Cardiac muscle cell (in vitro differentiated cells and primary cell): ENCODE measurements around the gene DPY19L1. TPM values are rescaled to one million over a fixed set of nuclear protein-coding genes. Genes with fewer than 3 reads are reported as not detected.
"Not testable (repeated sequence)": the region's sequence is repeated elsewhere in the genome, so short reads cannot be mapped to it uniquely, and the experiment has no call there.

ENCODE experiments used
- DNase-seq, 2 donors: peaks; one replicate each; pipeline versions ENCODE4 v3.0.0 to v3.0.0-alpha.2; 2010 to 2017; ENCODE audit warnings: low read depth in 1 of 2, low spot score in 1 of 2
- H3K27ac ChIP-seq: fragments of 200-600 bp; sonication (generic); 2 replicates; pipeline ENCODE4 v1.5.1; 2016
- H3K27me3 ChIP-seq: fragments of 200-600 bp; sonication (generic); 2 replicates; pipeline ENCODE4 v1.6.0; 2016; ENCODE audit warnings: control low read depth
- H3K36me3 ChIP-seq: fragments of 200-600 bp; sonication (generic); 2 replicates; pipeline ENCODE4 v1.5.1; 2016; ENCODE audit warnings: control low read depth
- H3K4me1 ChIP-seq: fragments of 200-600 bp; sonication (generic); 2 replicates; pipeline ENCODE4 v1.8.1; 2017; ENCODE audit warnings: low read depth, mild to moderate bottlenecking, mixed run types
- H3K4me3 ChIP-seq: fragments of 200-600 bp; sonication (generic); 2 replicates; pipeline ENCODE4 v1.5.1; 2016; ENCODE audit warnings: mild to moderate bottlenecking
- H3K9me3 ChIP-seq: fragments of 200-600 bp; sonication (generic); 2 replicates; pipeline ENCODE4 v1.5.1; 2017; ENCODE audit warnings: low read depth, mild to moderate bottlenecking, control low read depth
- polyA plus RNA-seq: library from polyadenylated mRNA; unstranded; fragments of >200 nt; fragmentation: Nextera tagmentation; extraction: Ambion mirVana; gene quantifications from 2 replicates; pipeline ENCODE4 v1.2.1, GENCODE V29; 2016
- total RNA-seq: library from RNA; depleted of rRNA; stranded (reverse); fragments of >200 nt; gene quantifications from 2 replicates; pipeline ENCODE4 v1.2.3, GENCODE V29; 2016
- TF ChIP-seq, protein P1 (sequence below): IDR thresholded peaks from 2 replicates; pipeline ENCODE4 v1.5.1; 2012; ENCODE audit warnings: low read depth, mild to moderate bottlenecking, low read length

The DPY19L1 gene
- total RNA-seq (20.2 and 20.8 TPM in 2 replicates), polyA plus RNA-seq (21.4 and 27.3 TPM in 2 replicates)

DNA sequence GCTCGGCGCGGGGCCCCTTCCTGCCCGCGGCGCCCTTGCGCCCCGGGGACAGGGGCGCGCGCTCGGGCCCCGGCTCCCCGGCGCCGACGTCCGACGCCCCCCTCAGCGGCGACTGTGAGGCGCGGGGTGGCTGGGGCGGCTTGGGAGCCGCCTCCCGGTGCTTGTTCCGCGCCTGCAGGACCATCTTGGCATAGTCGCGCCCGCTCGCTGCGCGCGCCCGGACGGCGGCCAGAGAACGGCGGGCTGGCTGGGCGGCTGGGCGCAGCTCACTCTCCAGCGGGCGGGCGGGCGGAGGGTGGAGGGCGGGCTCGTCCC is at the start of gene DPY19L1:
Gene DPY19L1 (minus strand): TSS at position 275 of the 315 bp plus-strand sequence. CDS start 91 bp downstream, at position 184.
- Histone ChIP-seq H3K36me3 (no peaks in the 10 kb centered on the region), H3K9me3 (no peaks in the 10 kb centered on the region), H3K27me3 (no peaks in the 10 kb centered on the region), H3K4me3 (peak within 1 kb of the TSS; percentile 93), H3K27ac (peak within 1 kb of the TSS; percentile 88), H3K4me1 (peaks cover 27% of the 10 kb centered on the region)
- DNase-seq: no peak
- TF ChIP-seq, protein P1, sequence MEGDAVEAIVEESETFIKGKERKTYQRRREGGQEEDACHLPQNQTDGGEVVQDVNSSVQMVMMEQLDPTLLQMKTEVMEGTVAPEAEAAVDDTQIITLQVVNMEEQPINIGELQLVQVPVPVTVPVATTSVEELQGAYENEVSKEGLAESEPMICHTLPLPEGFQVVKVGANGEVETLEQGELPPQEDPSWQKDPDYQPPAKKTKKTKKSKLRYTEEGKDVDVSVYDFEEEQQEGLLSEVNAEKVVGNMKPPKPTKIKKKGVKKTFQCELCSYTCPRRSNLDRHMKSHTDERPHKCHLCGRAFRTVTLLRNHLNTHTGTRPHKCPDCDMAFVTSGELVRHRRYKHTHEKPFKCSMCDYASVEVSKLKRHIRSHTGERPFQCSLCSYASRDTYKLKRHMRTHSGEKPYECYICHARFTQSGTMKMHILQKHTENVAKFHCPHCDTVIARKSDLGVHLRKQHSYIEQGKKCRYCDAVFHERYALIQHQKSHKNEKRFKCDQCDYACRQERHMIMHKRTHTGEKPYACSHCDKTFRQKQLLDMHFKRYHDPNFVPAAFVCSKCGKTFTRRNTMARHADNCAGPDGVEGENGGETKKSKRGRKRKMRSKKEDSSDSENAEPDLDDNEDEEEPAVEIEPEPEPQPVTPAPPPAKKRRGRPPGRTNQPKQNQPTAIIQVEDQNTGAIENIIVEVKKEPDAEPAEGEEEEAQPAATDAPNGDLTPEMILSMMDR: no peak

DNA sequence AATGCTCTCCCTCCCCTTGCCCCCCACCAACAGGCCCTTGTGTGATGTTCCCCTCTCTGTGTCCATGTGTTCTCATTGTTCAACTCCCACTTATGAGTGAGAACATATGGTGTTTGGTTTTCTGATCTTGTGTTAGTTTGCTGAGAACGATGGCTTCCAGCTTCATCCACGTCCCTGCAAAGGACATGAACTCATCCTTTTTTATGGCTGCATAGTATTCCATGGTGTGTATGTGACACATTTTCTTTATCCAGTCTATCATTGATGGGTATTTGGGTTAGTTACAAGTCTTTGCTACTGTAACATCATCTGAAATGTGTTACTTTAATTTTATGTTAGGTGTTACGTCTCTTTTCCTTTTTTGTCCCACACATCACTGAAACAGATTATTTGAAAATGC is 42.2 kb upstream of the DPY19L1 start:
- H3K27me3 ChIP-seq, H3K36me3 ChIP-seq, H3K4me3 ChIP-seq, H3K9me3 ChIP-seq, H3K4me1 ChIP-seq, DNase-seq, H3K27ac ChIP-seq: not testable (repeated sequence)

DNA sequence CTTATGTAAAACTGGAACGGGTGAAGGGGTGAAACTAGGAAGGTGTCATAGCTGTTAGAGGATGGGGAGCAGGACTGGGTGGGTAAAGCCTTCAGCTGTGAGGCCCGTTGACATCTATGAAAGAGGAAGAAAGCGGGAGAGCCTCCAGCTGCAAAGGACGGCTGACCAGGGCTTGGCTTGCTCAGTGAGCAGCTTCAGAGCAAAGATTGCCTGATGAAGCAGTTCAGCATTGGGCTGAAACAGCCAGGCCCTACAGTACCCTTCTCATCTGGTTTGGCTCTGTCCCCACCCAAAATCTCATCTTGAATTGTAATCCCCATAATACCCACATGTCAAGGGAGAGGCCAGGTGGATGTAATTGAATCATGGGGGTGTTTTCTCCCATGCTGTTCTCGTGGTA is 36.7 kb upstream of the DPY19L1 start:
- not testable (repeated sequence) for H3K4me1 ChIP-seq, H3K4me3 ChIP-seq, H3K27ac ChIP-seq, H3K9me3 ChIP-seq, H3K27me3 ChIP-seq, H3K36me3 ChIP-seq, DNase-seq

DNA sequence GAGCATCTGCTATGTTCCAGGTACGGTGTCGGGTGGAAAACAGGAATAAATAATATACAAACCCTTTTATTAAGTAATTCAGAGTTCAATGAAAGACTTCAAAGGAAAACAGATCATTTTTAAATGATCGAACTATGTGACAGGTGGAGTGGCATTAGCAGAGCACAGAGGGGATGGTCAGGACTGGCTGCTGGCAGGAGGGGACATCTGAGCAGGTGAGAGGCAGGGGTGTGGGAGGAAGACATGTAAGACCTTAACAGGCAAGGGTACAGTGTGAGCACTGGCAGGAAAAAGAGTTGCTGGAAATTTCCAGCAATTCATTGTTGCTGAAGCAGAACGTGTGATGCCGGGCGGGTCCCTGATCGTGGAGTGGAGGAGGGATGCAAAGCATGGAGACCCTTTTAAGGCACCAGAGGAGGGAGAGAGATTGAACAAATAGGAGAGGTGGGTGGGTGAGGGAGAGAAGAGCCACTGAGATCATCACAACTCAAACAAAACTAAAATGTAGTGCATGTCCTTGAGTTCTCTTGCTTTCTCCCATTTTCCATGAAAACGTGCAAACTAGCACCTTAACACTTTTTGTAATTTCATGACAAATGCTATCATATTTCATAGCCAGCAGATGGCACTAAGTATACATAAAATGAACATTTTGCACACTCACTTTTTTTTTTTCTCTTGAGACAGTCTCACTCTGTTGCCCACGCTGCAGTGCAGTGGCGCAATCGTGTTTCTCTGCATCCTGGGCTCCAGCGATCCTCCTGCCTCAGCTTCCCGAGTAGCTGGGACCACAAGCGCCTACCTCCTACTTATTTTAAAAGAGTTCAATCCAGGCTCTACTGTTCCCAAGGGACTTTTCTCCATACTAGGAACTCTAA is 35.9 kb upstream of the DPY19L1 start:
- not testable (repeated sequence) for H3K27ac ChIP-seq, H3K36me3 ChIP-seq, H3K9me3 ChIP-seq, H3K4me3 ChIP-seq, H3K4me1 ChIP-seq, H3K27me3 ChIP-seq
- DNase-seq: peak; percentile 34 to 73

DNA sequence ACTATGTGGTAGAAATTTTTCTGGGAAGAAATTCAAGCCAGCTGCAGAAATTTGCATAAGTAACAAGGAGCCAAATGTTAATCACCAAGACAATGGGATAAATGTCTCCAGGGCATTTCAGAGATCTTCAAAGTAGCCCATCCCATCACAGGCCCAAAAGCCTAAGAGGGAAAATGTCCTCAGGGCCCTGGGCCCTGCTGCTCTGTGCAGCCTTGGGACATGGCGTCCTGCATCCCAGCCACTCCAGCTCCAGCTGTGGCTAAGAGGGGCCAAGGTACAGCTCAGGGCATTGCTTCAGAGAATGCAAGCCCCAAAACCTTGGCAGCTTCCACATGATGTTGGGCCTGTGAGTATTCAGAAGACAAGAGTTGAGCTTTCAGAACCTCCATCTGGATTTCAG is 31.8 kb upstream of the DPY19L1 start:
- not testable (repeated sequence) for H3K27me3 ChIP-seq, H3K27ac ChIP-seq, H3K9me3 ChIP-seq, H3K36me3 ChIP-seq, H3K4me1 ChIP-seq, H3K4me3 ChIP-seq, DNase-seq

DNA sequence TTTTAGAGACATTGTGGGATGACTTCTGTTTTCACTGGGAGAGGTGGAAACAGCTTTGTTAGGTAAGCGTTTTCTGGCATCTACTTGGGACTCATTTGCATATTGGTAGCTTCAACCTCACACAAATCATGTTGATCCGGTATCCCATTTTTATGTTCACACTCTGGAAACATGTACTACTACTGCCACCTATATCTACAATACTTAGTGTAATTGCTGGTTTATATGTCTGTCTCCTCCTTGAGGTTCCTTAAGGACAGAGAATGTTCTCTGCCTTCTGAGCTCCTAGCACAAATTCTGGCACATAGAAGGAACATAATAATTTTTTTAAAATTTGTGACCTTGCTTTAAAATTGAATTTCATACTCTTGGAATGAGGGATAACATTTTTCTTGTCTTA is 28.1 kb upstream of the DPY19L1 start:
- H3K27ac ChIP-seq, H3K36me3 ChIP-seq, H3K27me3 ChIP-seq, H3K9me3 ChIP-seq, H3K4me1 ChIP-seq, H3K4me3 ChIP-seq, DNase-seq: not testable (repeated sequence)

DNA sequence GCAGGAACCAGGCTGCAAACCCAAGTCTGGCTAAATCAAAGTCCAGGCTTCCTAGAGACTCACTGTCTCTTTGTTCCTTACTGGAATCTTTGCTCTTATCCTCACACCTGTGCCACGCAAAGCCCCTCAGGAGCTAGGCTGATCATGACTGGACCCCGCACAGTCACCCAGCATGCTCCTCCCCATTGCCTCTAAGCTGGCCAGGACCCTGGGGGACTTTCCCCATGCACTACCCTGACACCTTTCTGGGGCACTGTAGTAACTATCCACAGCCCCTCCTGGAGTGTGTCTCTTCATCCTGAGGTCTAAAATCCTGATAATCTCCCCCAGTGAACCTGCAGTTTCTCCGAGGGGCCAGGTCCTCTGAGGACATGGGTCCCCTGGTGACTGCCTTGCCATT is 21.3 kb upstream of the DPY19L1 start:
- not testable (repeated sequence) for H3K27me3 ChIP-seq

DNA sequence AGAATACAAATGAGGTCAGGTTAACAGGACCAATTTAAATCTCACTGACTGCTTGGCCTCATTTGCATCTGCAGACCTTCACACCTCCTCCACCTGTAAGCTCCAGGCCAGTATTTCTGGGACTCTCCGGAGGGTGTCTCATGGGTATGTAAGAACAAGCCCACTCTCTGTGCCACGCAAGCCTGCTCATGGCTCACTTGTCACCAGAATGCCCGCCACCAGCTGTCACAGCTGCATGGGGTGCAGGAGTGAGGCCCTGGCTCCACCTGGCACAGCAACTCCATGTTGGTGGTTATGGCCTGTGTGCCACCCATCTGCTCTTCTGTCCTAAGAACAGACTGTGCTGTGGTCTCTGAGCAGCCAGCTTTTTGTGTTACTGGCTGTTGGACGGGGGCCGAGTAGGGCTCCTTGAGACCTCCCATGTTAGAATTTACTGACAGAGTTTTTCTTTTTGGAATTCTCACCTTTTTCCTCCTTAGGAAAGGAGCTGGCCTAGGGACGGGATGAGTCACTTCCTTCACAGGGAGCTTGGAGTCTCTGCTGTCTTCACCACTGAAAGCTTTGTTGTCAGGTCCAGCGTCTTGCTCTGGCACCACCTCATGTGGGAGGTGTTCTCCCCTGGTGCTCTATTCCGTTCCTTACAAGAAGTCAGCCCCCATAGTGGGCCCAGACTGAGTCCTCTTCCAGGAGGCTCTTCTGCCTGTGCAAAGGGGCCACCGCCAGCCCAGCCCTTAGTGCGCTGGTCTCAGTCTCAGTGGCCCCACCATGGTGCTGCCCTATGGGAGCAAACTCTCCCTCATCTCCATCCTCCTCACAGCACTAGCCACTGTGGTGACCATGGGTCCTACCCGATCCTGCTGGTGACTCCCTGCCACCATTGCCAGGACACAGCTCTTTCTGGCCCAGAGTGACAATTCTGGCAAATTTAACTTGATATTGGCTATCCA is 20.5 kb upstream of the DPY19L1 start:
- H3K27me3 ChIP-seq, H3K27ac ChIP-seq, H3K9me3 ChIP-seq, H3K4me1 ChIP-seq, H3K36me3 ChIP-seq, H3K4me3 ChIP-seq: not testable (repeated sequence)
- DNase-seq: peak in 1 of 2 donors; percentile 28

More for the DNA sequence above, 21.3 kb upstream of the DPY19L1 start:
- H3K9me3 ChIP-seq, DNase-seq, H3K36me3 ChIP-seq, H3K4me3 ChIP-seq, H3K4me1 ChIP-seq, H3K27ac ChIP-seq: not testable (repeated sequence)

DNA sequence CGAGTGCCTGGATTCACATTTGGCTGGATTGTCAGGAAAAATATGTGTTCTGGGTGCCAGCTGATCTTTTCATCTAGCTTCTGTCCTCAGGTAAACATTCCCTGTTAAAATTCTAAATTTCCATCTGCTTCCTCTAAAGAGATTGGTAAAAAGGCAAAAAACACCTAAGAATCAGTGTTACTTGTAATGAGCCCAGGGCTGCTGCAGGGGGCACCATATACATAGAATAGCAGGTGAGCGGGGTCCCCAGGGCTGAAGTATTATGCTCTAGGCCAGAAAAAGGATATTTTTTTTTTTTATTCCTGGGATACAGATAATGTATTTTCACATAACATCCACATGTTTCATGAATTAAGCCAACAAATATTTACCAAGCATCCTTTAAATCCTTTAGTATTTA is 18.4 kb upstream of the DPY19L1 start:
- H3K27me3 ChIP-seq, H3K36me3 ChIP-seq, H3K4me1 ChIP-seq, H3K27ac ChIP-seq, H3K9me3 ChIP-seq, H3K4me3 ChIP-seq: not testable (repeated sequence)
- peak in 1 of 2 donors; percentile 22 for DNase-seq
- TF ChIP-seq, protein P1: peak; percentile 47

DNA sequence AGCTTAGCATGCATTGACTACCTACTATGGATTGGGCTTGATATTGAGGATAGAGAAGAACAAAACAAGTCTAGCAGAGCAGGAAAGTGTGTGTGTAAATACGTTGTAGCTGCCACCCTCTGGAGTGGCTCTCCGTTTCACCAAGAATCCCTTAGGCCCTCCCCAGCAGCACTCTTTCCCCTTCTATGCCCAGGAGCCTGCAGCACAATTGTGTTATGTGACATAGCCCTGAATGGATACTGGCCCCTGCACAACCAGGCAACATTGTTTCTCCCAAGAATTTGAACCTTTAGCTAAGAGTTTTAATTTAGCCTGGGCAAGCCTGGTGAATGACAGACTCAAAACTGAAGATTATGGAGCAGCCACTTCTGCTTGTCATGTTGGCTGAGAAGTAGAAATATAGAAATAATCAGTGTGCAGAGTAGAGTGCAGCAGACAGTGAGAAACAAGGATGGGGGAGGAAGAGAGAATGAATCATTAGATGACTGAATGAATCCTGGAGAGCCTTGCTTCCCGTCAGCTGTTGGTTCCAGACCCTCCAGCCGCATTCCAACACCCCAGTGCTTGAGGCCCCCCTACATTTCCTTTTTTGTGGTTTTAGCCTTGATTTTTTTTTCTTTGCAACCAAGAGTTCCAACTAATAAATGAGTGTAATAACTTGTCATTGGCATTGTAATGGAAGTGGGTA is 16.3 kb upstream of the DPY19L1 start:
- not testable (repeated sequence) for H3K27ac ChIP-seq, H3K27me3 ChIP-seq, H3K36me3 ChIP-seq, H3K9me3 ChIP-seq, H3K4me1 ChIP-seq, H3K4me3 ChIP-seq
- peak in 1 of 2 donors; percentile 69 for DNase-seq

DNA sequence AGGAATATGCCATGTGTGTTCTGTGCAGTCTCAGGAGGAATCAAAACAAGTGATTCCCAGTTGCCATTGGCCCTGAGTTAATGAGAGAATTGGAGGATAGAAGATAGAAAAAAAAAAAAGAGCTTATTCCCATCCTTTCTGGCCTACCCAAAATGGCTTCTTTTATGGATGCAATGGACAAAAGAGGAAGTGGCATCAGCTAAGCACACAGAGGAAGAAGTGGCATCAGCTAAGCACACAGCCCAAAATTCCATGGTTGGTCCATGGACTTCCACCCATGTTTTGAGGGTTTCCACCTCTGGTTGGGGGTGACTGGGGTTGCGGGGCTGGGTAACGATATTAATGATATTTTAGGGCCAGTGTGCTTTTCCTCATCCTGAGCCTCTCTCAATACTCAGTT is 11.1 kb upstream of the DPY19L1 start:
- not testable (repeated sequence) for H3K9me3 ChIP-seq, H3K4me1 ChIP-seq, DNase-seq, H3K27me3 ChIP-seq, H3K36me3 ChIP-seq, H3K4me3 ChIP-seq, H3K27ac ChIP-seq
